GM12873 (cell line): Measurements from ENCODE around the gene CCDC86.
A peak's percentile ranks its signal among the peaks of the same experiment; 100 is the strongest.

Experiments
- CTCF ChIP-seq: IDR thresholded peaks from 2 replicates; pipeline ENCODE4 v1.5.1; 2012; ENCODE audit warnings: low read depth, mild to moderate bottlenecking, moderate library complexity, low read length, control low read depth; ENCODE audit not compliant: insufficient read depth; ENCODE audit errors: missing control alignments

CCDC86 gene

DNA sequence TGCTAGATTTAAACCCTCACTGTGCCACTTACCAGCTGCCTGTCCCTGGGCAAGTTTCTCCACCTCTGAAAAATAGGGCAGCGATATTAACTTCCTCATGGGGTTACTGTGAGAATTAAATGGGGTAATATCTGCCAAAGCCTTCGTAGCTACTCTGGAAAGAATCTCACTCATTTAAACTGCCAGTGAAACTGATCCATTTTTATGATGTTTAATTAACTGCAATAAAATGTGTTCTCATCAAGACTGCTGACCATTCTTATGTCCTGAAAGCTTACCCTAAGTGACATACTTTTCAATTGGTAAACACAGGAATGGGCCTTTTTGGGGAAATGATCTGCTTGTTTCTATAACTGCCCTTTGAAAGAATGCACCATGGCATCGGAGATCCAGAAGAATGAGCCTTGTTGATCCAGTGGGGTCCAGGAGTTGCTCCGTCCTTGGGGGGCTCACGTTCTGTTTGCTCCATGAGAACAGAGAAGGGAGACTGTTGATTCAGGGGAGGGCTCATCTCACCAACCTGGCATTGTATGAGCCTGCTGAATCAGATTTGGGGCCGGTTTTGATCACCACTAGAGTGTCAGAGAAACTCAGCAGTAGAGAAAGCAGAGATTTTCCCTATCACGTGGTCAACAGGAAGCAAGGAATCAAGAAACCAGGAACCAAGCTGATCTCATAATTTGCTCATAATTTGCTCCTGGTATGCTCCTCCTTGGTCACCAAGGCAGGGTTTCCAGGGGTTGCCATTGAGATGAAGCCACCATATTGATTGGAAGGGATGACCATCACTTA is 7.0 kb upstream of the CCDC86 start:
- no peak for TF ChIP-seq CTCF

GRCh38 chr11:60835534-60835846 is 6.4 kb upstream of the CCDC86 start:
- TF ChIP-seq CTCF: no peak

- no peak for TF ChIP-seq CTCF
Measured at GRCh38 chr11:60836866-60837515, 4.9 kb upstream of the CCDC86 start.

DNA sequence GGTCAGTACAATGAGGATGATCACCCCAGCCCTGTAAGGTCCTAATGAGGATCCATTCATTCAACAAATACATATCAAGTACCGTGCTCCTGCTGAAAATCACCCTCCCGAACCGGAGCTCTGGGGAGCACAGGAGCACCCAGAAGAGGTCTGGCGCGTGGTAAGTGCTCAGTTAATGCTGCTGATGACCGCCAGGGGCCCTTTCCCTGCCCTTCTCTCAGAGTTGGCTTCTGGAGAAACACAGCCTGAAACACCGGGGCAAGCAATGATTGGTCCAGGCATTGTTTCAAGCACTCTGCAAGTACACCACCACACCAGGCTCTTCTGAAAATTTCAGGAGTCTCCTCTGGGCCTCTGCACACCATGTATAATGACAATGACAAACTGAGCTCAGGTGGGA is 3.8 kb upstream of the CCDC86 start:
- peak; percentile 36 for TF ChIP-seq CTCF

- TF ChIP-seq CTCF: no peak
Measured at GRCh38 chr11:60840470-60841430, 1.2 kb upstream of the CCDC86 start.

- no peak for TF ChIP-seq CTCF
Measured at GRCh38 chr11:60842668-60843600, 1.0 kb downstream of the CCDC86 start.
